Caco-2 (cell line): Measurements from ENCODE around the gene LGI2. TPM values are rescaled to one million over a fixed set of nuclear protein-coding genes. Genes with fewer than 3 reads are reported as not detected.
"Not testable (repeated sequence)": the region's sequence is repeated elsewhere in the genome, so short reads cannot be mapped to it uniquely, and the experiment has no call there.

Experiments used
- BruUV-seq: library from RNA; stranded (reverse); fragments of 400-500 nt; replicated peaks from 2 replicates; lab custom pipeline; 2021; lab: Mats Ljungman, UMichigan
- CTCF ChIA-PET: fragments of 300-600 bp; sonication (Branson Sonifier 250); formaldehyde crosslinking; loops from one replicate; lab custom pipeline; 2022; ENCODE audit warnings: antibody characterized with exemption; lab: Charles Lee
- POLR2A ChIA-PET: fragments of 300-600 bp; sonication (Branson Sonifier 250); formaldehyde crosslinking; loops from one replicate; lab custom pipeline; 2022; ENCODE audit warnings: antibody characterized with exemption; lab: Charles Lee
- DNase-seq, 2 experiments: peaks; one replicate each; pipeline versions ENCODE4 v3.0.0 to v3.0.0-alpha.2; 2020 to 2022
- H3K27me3 ChIP-seq: replicated peaks from 2 replicates; pipeline ENCODE4 v1.6.0; 2011; ENCODE audit warnings: low read length; ENCODE audit not compliant: control insufficient read depth, insufficient read depth
- H3K36me3 ChIP-seq: 2 replicates; pipeline ENCODE4 v1.5.1; 2011; ENCODE audit warnings: low read length; ENCODE audit not compliant: control insufficient read depth, insufficient read depth
- H3K4me1 ChIP-seq: fragments of 250-450 bp; sonication (Bioruptor Pico); 2 replicates; pipeline ENCODE4 v1.5.1; 2020; ENCODE audit warnings: mild to moderate bottlenecking
- H3K4me3 ChIP-seq: 2 replicates; pipeline ENCODE4 v1.5.1; 2011; ENCODE audit warnings: low read depth, mild to moderate bottlenecking, control low read depth, low read length
- H3K9me3 ChIP-seq: fragments of 250-450 bp; sonication (Bioruptor Pico); 2 replicates; pipeline ENCODE4 v1.5.1; 2020; ENCODE audit warnings: mild to moderate bottlenecking, moderate library complexity
- H3K27ac Mint-ChIP-seq: one replicate; pipeline ENCODE4 v1.8.0; 2022; ENCODE audit warnings: mixed read lengths; ENCODE audit not compliant: unreplicated experiment
- H3K27me3 Mint-ChIP-seq: one replicate; pipeline ENCODE4 v1.8.0; 2022; ENCODE audit warnings: mixed read lengths; ENCODE audit not compliant: insufficient read depth, unreplicated experiment
- H3K36me3 Mint-ChIP-seq: one replicate; pipeline ENCODE4 v1.8.0; 2022; ENCODE audit warnings: mild to moderate bottlenecking, mixed read lengths; ENCODE audit not compliant: insufficient read depth, unreplicated experiment
- H3K4me1 Mint-ChIP-seq: one replicate; pipeline ENCODE4 v1.8.0; 2022; ENCODE audit warnings: low read depth, mixed read lengths; ENCODE audit not compliant: unreplicated experiment
- H3K4me3 Mint-ChIP-seq: one replicate; pipeline ENCODE4 v1.8.0; 2022; ENCODE audit warnings: mild to moderate bottlenecking, moderate library complexity, mixed read lengths; ENCODE audit not compliant: unreplicated experiment
- H3K9me3 Mint-ChIP-seq: one replicate; pipeline ENCODE4 v1.8.0; 2022; ENCODE audit warnings: mixed read lengths; ENCODE audit not compliant: unreplicated experiment
- CTCF ChIP-seq, 2 experiments: fragments of 200-600 bp in 1 of 2; IDR thresholded peaks; 1 replicate in 1 of 2; 2 replicates in 1 of 2; pipeline versions ENCODE4 v1.5.1 to v1.8.0; 2011 to 2022; ENCODE audit warnings: antibody characterized with exemption in 1 of 2, control low read depth in 1 of 2, inconsistent platforms in 1 of 2, low read depth in 1 of 2, low read length in 1 of 2, mild to moderate bottlenecking in 1 of 2, moderate library complexity in 1 of 2; ENCODE audit not compliant: insufficient read depth in 1 of 2, severe bottlenecking in 1 of 2, unreplicated experiment in 1 of 2
- intact Hi-C: fragments of 100-400 bp; cut with micrococcal nuclease; formaldehyde crosslinking; loops from one replicate; pipeline ENCODE4 v1.10.0; 2022; ENCODE audit not compliant: unreplicated experiment
- total RNA-seq: library from RNA; stranded (reverse); gene quantifications from 2 replicates; pipeline ENCODE4 v1.2.3, GENCODE V29; 2022

LGI2 gene
- total RNA-seq, 1 experiment from 2014 or later = 7.5 TPM

- ChIA-PET CTCF (interaction anchor here (0.5 kb wide), 1 partner anchor 13 kb away, joined by 3 read pairs; no protein-coding TSS in a partner anchor), POLR2A (no interaction called here)
- H3K9me3 ChIP-seq = peaks cover 5% of the 10 kb centered on the region; the same call in 1 of the 2 replicates
- H3K4me3 ChIP-seq = no peak overlapping the region
- H3K4me3 Mint-ChIP-seq = no peak overlapping the region
- H3K27me3 Mint-ChIP-seq = no peaks in the 10 kb centered on the region
- H3K36me3 Mint-ChIP-seq = no peaks in the 10 kb centered on the region
- peaks cover 20% of the 10 kb centered on the region for H3K4me1 ChIP-seq
- no peak for TF ChIP-seq CTCF (IDR thresholded peaks at IDR 0.05; ENCODE audit: insufficient read depth in 1 of 2, low read depth in 1 of 2, low read length in 1 of 2, severe bottlenecking in 1 of 2, unreplicated experiment in 1 of 2)
- peaks cover 10% of the 10 kb centered on the region for H3K4me1 Mint-ChIP-seq
- H3K27ac Mint-ChIP-seq = no peak overlapping the region
- DNase-seq = no peak
- H3K9me3 Mint-ChIP-seq = peaks cover 10% of the 10 kb centered on the region
- H3K27me3 ChIP-seq = no peaks in the 10 kb centered on the region
- intact Hi-C loops = loop anchor here (5.0 kb wide), 1 partner anchor 84 kb away; no protein-coding TSS in a partner anchor
- H3K36me3 ChIP-seq = no peaks in the 10 kb centered on the region
- BruUV-seq = no TSS peak
Measured at GRCh38 chr4:25065932-25066590, 35.3 kb upstream of the LGI2 start.

- intact Hi-C loops = loop anchor here (5.0 kb wide), 1 partner anchor 83 kb away; no protein-coding TSS in a partner anchor
Measured at GRCh38 chr4:25065431-25065858, 34.7 kb upstream of the LGI2 start.

GRCh38 chr4:25064447-25064846 is 33.7 kb upstream of the LGI2 start:
- H3K4me3 Mint-ChIP-seq, POLR2A ChIA-PET, intact Hi-C loops, H3K36me3 Mint-ChIP-seq, H3K36me3 ChIP-seq, H3K27me3 ChIP-seq, H3K9me3 ChIP-seq, H3K4me3 ChIP-seq, BruUV-seq, CTCF ChIA-PET, H3K27me3 Mint-ChIP-seq, H3K27ac Mint-ChIP-seq: not testable (repeated sequence)
- H3K4me1 ChIP-seq = peaks cover 16% of the 10 kb centered on the region
- DNase-seq = peak in 1 of 2 experiments; percentile 4
- Mint-ChIP-seq H3K9me3 (peaks cover 10% of the 10 kb centered on the region), H3K4me1 (peaks cover 10% of the 10 kb centered on the region)

More at GRCh38 chr4:25065431-25065858, 34.7 kb upstream of the LGI2 start:
- DNase-seq = no peak
- TF ChIP-seq CTCF (IDR thresholded peaks at IDR 0.05; ENCODE audit: insufficient read depth in 1 of 2, low read depth in 1 of 2, low read length in 1 of 2, severe bottlenecking in 1 of 2, unreplicated experiment in 1 of 2) = no peak
- H3K36me3 Mint-ChIP-seq = no peaks in the 10 kb centered on the region
- H3K27me3 Mint-ChIP-seq = no peaks in the 10 kb centered on the region
- Histone ChIP-seq H3K36me3 (no peaks in the 10 kb centered on the region), H3K9me3 (peaks cover 5% of the 10 kb centered on the region; the same call in 1 of the 2 replicates), H3K27me3 (no peaks in the 10 kb centered on the region), H3K4me3 (no peak overlapping the region), H3K4me1 (peaks cover 20% of the 10 kb centered on the region)
- ChIA-PET POLR2A (no interaction called here), CTCF (interaction anchor here (0.5 kb wide), 1 partner anchor 13 kb away, joined by 3 read pairs; no protein-coding TSS in a partner anchor)
- H3K27ac Mint-ChIP-seq = no peak overlapping the region
- BruUV-seq = no TSS peak
- peaks cover 10% of the 10 kb centered on the region for H3K9me3 Mint-ChIP-seq
- H3K4me3 Mint-ChIP-seq = no peak overlapping the region
- H3K4me1 Mint-ChIP-seq = peaks cover 10% of the 10 kb centered on the region
